Nephron (organoid): ENCODE measurements around the gene GLIPR1L2.

Experiments
- H3K27ac Mint-ChIP-seq, 3 experiments: 2 replicates each; pipeline ENCODE4 v1.8.0; 2020; ENCODE audit warnings: mixed read lengths in 3 of 3, mild to moderate bottlenecking in 2 of 3, moderate library complexity in 1 of 3
- H3K27me3 Mint-ChIP-seq: 2 replicates; pipeline ENCODE4 v1.8.0; 2021; ENCODE audit warnings: low read depth, mild to moderate bottlenecking, moderate library complexity, mixed read lengths
- H3K36me3 Mint-ChIP-seq: 2 replicates; pipeline ENCODE4 v1.8.0; 2020; ENCODE audit warnings: low read depth, mixed read lengths
- H3K4me1 Mint-ChIP-seq: 2 replicates; pipeline ENCODE4 v1.8.0; 2020; ENCODE audit warnings: mixed read lengths
- H3K4me3 Mint-ChIP-seq, 3 experiments: 2 replicates each; pipeline ENCODE4 v1.8.0; 2020; ENCODE audit warnings: mild to moderate bottlenecking in 3 of 3, mixed read lengths in 3 of 3, moderate library complexity in 2 of 3
- H3K9me3 Mint-ChIP-seq: 2 replicates; pipeline ENCODE4 v1.8.0; 2020; ENCODE audit warnings: mixed read lengths
- CTCF ChIP-seq, 3 experiments: fragments of 200-600 bp; sonication (generic); IDR thresholded peaks; one replicate each; pipeline ENCODE4 v1.5.0; 2021; ENCODE audit warnings: antibody characterized with exemption in 3 of 3; ENCODE audit not compliant: unreplicated experiment in 3 of 3

The GLIPR1L2 gene

GRCh38 chr12:75481013-75481705 is 90.3 kb downstream of the GLIPR1L2 start:
- H3K27ac Mint-ChIP-seq, result peak overlapping the region; percentile 29 to 93 (median 84)
- peaks cover 27% of the 10 kb centered on the region for H3K4me1 Mint-ChIP-seq
- H3K4me3 Mint-ChIP-seq, result peak overlapping the region; percentile 56 to 86 (median 62)
- TF ChIP-seq CTCF (IDR thresholded peaks at IDR 0.05; ENCODE audit: unreplicated experiment in 3 of 3), result no peak
- H3K36me3 Mint-ChIP-seq, result no peaks in the 10 kb centered on the region
- no peaks in the 10 kb centered on the region for H3K9me3 Mint-ChIP-seq
- H3K27me3 Mint-ChIP-seq, result no peaks in the 10 kb centered on the region

GRCh38 chr12:75481774-75482173 is 90.9 kb downstream of the GLIPR1L2 start:
- Mint-ChIP-seq H3K27me3 (no peaks in the 10 kb centered on the region), H3K9me3 (no peaks in the 10 kb centered on the region), H3K27ac (peak overlapping the region in 2 of 3 experiments; percentile 84 to 93), H3K36me3 (no peaks in the 10 kb centered on the region), H3K4me3 (peak overlapping the region; percentile 16 to 86 (median 62)), H3K4me1 (peaks cover 27% of the 10 kb centered on the region)
- TF ChIP-seq CTCF (IDR thresholded peaks at IDR 0.05; ENCODE audit: unreplicated experiment in 3 of 3), result no peak
